NCI-H2081 (cell line): Measurements from ENCODE around the gene FMO1.
"Not testable (repeated sequence)": the region's sequence is repeated elsewhere in the genome, so short reads cannot be mapped to it uniquely, and the experiment has no call there.

Experiments
- DNase-seq, 2 experiments: peaks; one replicate each; lab custom pipeline; 2025; lab: John Stamatoyannopoulos, UW

Gene FMO1

DNA sequence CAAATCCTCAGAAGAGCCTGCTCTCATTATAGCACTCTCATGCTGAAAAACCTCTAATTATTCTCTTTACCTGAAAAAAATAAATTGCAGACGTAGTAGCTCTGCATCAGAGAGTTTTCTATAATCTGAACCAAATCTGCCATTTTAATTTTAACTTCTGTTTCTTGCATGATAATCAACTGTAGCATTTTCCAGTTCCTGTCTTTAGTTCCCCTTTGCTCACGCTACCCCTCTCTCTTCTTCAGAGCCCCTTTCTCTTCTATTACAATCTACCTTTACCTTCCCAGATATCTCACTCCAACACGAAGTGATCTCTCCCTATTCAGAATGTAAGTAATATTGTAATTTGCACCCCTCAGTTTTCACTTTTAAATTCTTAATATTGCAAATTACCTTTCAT lies 31.4 kb downstream of the FMO1 start:
- DNase-seq = no peak

DNA sequence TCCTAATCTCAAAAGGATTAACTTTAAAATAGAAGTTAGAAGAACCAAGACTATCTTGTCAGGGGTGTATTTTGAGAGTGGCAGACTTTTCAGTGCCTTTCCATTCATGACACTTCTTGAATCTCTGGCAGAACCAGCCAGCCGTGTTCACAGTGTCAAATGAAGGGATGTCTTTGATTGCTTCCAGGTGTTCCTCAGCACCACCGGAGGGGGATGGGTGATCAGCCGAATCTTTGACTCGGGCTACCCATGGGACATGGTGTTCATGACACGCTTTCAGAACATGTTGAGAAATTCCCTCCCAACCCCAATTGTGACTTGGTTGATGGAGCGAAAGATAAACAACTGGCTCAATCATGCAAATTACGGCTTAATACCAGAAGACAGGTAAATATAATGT lies 32.3 kb downstream of the FMO1 start:
- no peak for DNase-seq

- DNase-seq = no peak
These were observed 37.9 kb downstream of the FMO1 start for GRCh38 chr1:171286032-171286705.

DNA sequence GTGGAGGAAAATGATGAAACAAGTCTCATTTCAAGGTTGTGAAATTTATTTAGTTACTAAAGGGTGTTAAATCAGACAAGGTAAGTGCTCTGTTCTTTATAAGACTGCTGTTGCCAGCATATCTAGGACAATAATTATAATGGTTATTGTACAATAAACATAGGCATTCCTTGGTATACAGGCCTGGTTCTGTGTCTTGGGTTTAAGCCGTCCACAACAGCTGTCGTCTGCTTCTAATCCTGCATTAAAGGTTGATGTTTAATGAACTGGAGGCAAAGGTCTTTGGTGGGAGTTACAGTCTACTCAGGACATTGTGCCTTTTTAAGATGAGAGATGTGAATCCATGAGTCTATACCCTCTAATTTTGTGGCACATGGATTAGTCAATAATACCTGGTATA lies 42.3 kb downstream of the FMO1 start:
- no peak for DNase-seq

- DNase-seq = no peak
These were observed 44.5 kb downstream of the FMO1 start for GRCh38 chr1:171292799-171293198.

DNA sequence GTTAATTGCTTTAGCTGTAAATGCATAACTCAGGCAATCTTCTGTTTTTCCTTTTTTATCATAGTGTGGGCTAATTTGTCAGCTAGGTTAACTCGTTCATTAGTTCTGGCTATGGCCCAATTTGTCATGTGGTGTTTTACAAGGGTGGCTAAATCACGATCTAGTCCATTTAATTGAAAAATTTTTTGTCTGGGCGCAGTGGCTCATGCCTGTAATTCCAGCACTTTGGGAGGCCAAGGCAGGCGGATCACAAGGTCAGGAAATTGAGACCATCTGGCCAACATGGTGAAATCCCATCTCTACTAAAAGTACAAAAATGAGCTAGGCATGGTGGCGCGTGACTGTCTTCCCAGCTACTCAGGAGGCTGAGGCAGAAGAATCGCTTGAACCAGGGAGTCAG lies 47.1 kb downstream of the FMO1 start:
- not testable (repeated sequence) for DNase-seq

- DNase-seq = no peak
These were observed 47.5 kb downstream of the FMO1 start for GRCh38 chr1:171295821-171296220.

- DNase-seq = no peak
These were observed 48.6 kb downstream of the FMO1 start for GRCh38 chr1:171296897-171297296.

DNA sequence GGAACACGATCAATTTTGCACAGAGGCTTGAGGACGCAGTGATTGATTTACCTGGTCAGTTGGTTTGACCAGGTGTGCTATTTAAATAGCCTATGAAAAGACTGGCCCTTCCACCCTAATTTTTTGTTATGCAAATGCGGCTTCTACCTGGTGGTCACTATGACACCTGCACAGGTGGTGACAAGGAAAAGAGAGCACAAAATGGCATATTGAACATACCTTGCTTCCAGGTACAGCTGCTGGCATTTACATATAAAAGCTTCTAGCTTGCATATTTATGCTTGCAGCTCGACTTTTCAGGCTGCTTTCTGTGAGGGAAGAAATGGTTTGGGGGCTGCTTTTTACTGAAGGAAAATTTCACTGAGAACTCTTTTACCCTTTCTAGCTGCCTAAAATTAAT lies 50.4 kb downstream of the FMO1 start:
- no peak for DNase-seq

- no peak for DNase-seq
These were observed 51.0 kb downstream of the FMO1 start for GRCh38 chr1:171299342-171299741.

DNA sequence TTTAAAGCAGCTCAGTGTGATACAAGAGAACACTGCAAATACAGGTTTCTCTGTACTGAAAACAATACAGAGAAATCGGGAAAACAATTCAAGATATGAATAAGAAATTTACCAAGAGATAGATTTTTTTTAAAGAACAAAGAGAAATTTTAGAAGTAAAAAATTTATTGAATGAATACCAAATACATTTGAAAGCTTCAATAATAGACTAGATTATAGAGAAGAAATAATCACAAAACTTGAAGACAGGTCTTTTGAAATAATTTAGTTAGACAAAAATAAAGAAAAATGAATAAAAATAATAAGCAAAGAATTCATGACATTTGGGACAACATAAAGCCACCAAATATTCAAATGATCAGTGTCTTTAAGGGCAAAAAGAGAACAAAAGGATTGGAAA lies 52.1 kb downstream of the FMO1 start:
- no peak for DNase-seq

GRCh38 chr1:171310661-171311087 lies 62.4 kb downstream of the FMO1 start:
- no peak for DNase-seq

- no peak for DNase-seq
These were observed 63.7 kb downstream of the FMO1 start for GRCh38 chr1:171311771-171312558.

- no peak for DNase-seq
These were observed 65.1 kb downstream of the FMO1 start for GRCh38 chr1:171313319-171313834.

- DNase-seq = peak; percentile 95 to 96
These were observed 65.6 kb downstream of the FMO1 start, which contains the start of gene FMO4 for GRCh38 chr1:171313835-171314320. Gene FMO4 (plus strand): TSS chr1:171314183. CDS start chr1:171319826, 5,643 bp downstream.

GRCh38 chr1:171329251-171329650 lies 81.0 kb downstream of the FMO1 start:
- no peak for DNase-seq

- no peak for DNase-seq
These were observed 85.8 kb downstream of the FMO1 start for GRCh38 chr1:171334024-171334640.
